Muscle layer of colon (tissue), 2 donors: ENCODE measurements around the gene TMEM178A.
"Not testable (repeated sequence)": the region's sequence is repeated elsewhere in the genome, so short reads cannot be mapped to it uniquely, and the experiment has no call there.

ENCODE experiments used
- H3K27ac ChIP-seq: one replicate; pipeline ENCODE4 v1.7.0; 2013; ENCODE audit warnings: low read depth, mild to moderate bottlenecking, low read length, moderate library complexity
- H3K27me3 ChIP-seq, 2 donors: one replicate each; pipeline ENCODE4 v1.7.0; 2013; ENCODE audit warnings: low read length in 2 of 2, mild to moderate bottlenecking in 2 of 2; ENCODE audit not compliant: insufficient read depth in 2 of 2, control insufficient read depth in 1 of 2
- H3K36me3 ChIP-seq: one replicate; pipeline ENCODE4 v1.7.0; 2013; ENCODE audit warnings: mild to moderate bottlenecking, low read length; ENCODE audit not compliant: insufficient read depth
- H3K4me1 ChIP-seq: one replicate; pipeline ENCODE4 v1.7.0; 2013; ENCODE audit warnings: mild to moderate bottlenecking, low read length; ENCODE audit not compliant: insufficient read depth
- H3K4me3 ChIP-seq, 2 donors: one replicate each; pipeline ENCODE4 v1.7.0; 2013; ENCODE audit warnings: low read length in 2 of 2, low read depth in 1 of 2, mild to moderate bottlenecking in 1 of 2, moderate library complexity in 1 of 2
- H3K9ac ChIP-seq: one replicate; pipeline ENCODE4 v1.7.0; 2013; ENCODE audit warnings: low read length
- H3K9me3 ChIP-seq: one replicate; pipeline ENCODE4 v1.7.0; 2013; ENCODE audit warnings: mild to moderate bottlenecking, low read length
- donor health status: abdominal sarcoma.
- donor health status: Adenocarcinoma of cecum.

Gene TMEM178A

DNA sequence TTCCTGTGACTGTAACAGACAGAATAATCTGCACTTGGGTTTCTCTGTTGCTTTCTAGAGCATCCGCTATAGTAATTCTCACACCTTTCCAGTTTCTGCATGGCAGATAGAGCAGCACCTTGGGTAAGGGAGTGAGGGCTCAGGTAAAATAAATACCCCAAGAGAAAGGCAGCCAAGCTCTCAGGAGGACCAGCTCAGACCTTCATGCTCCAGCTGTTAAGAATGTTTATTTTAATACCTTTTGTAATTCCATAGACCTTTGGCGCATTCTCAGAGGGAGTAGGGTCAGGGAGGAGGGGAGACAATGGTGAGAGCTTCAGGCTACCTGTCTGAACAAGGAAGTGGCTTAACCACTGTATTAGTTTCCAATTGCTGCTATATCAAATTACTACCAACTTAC lies 16.2 kb upstream of the TMEM178A start:
- Histone ChIP-seq H3K4me1 (no peaks in the 10 kb centered on the region), H3K36me3 (no peaks in the 10 kb centered on the region), H3K9ac (no peak overlapping the region), H3K27ac (no peak overlapping the region), H3K27me3 (no peaks in the 10 kb centered on the region), H3K4me3 (no peak overlapping the region), H3K9me3 (no peaks in the 10 kb centered on the region)

GRCh38 chr2:39650468-39650867 lies 15.2 kb upstream of the TMEM178A start:
- Histone ChIP-seq H3K4me3 (no peak overlapping the region), H3K9me3 (no peaks in the 10 kb centered on the region), H3K27ac (no peak overlapping the region), H3K9ac (no peak overlapping the region), H3K36me3 (no peaks in the 10 kb centered on the region), H3K4me1 (no peaks in the 10 kb centered on the region), H3K27me3 (no peaks in the 10 kb centered on the region)

DNA sequence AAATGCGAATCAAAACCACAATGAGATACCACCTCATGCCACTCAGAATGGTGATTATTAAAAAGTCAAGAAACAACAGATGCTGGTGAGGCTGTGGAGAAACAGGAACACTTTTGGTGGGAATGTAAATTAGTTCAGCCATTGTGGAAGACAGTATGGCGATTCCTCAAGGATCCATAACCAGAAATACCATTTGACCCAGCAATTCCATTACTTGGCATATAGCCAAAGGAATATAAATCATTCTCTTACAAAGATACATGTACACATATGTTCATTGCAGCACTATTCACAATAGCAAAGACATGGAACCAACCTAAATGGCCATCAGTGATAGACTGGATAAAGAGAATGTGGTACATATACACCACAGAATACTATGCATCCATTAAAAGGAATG lies 9.5 kb upstream of the TMEM178A start:
- not testable (repeated sequence) for H3K27ac ChIP-seq, H3K4me3 ChIP-seq, H3K27me3 ChIP-seq, H3K9ac ChIP-seq, H3K36me3 ChIP-seq, H3K4me1 ChIP-seq, H3K9me3 ChIP-seq

- no peaks in the 10 kb centered on the region for H3K27me3 ChIP-seq
- H3K36me3 ChIP-seq: no peaks in the 10 kb centered on the region
- no peak overlapping the region for H3K4me3 ChIP-seq
- H3K4me1 ChIP-seq: no peaks in the 10 kb centered on the region
- no peak overlapping the region for H3K27ac ChIP-seq
- no peaks in the 10 kb centered on the region for H3K9me3 ChIP-seq
- H3K9ac ChIP-seq: no peak overlapping the region
Measured at GRCh38 chr2:39657287-39657937, 8.3 kb upstream of the TMEM178A start.

- Histone ChIP-seq H3K9ac (no peak overlapping the region), H3K27ac (no peak overlapping the region), H3K36me3 (no peaks in the 10 kb centered on the region), H3K4me1 (no peaks in the 10 kb centered on the region), H3K4me3 (no peak overlapping the region), H3K9me3 (no peaks in the 10 kb centered on the region), H3K27me3 (no peaks in the 10 kb centered on the region)
Measured at GRCh38 chr2:39658371-39658770, 7.3 kb upstream of the TMEM178A start.

GRCh38 chr2:39659765-39660611 lies 5.7 kb upstream of the TMEM178A start:
- Histone ChIP-seq H3K27me3 (no peaks in the 10 kb centered on the region), H3K4me3 (no peak overlapping the region), H3K9me3 (no peaks in the 10 kb centered on the region), H3K36me3 (no peaks in the 10 kb centered on the region), H3K27ac (no peak overlapping the region), H3K4me1 (no peaks in the 10 kb centered on the region), H3K9ac (no peak overlapping the region)

DNA sequence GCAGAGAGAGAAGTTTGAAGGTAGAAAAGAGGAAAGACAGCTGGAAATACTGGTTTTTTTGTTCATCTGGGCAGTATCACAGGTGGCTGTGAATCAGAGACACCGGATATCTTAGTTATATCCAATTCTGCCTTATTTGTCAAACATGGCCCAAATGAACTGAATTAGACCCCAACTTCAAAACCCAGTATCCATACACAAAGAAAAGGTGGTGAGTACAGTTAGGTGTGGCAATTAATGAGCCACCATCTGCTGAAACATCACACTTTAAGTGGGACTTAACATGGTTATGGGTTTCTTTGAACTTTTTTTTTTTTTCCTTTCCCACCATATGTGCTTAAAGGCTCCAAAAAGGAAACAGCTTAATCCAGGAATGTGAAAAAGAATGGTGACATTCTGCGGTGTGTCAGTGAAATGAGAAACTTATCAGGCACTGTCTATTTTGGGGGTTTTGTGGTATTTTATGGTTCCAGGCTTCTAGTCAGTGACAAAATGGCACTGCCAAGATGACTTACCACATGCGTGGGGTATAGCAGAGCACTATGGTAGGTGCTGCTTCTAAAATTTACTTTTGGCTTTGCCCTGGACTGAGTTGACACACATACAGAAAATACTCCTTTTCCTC lies 5.0 kb upstream of the TMEM178A start:
- Histone ChIP-seq H3K9ac (no peak overlapping the region), H3K27me3 (no peaks in the 10 kb centered on the region), H3K36me3 (no peaks in the 10 kb centered on the region), H3K27ac (no peak overlapping the region), H3K9me3 (no peaks in the 10 kb centered on the region), H3K4me3 (no peak overlapping the region), H3K4me1 (no peaks in the 10 kb centered on the region)

- Histone ChIP-seq H3K36me3 (no peaks in the 10 kb centered on the region), H3K4me1 (peaks cover 5% of the 10 kb centered on the region), H3K27ac (no peak overlapping the region), H3K9ac (no peak overlapping the region), H3K27me3 (peaks cover 0 to 4% of the 10 kb centered on the region in 2 donors), H3K9me3 (no peaks in the 10 kb centered on the region), H3K4me3 (no peak overlapping the region)
Measured at GRCh38 chr2:39661826-39662225, 3.9 kb upstream of the TMEM178A start.

GRCh38 chr2:39663187-39663930 lies 2.4 kb upstream of the TMEM178A start:
- no peak overlapping the region for H3K4me3 ChIP-seq
- H3K4me1 ChIP-seq: peaks cover 7% of the 10 kb centered on the region
- no peak overlapping the region for H3K9ac ChIP-seq
- H3K36me3 ChIP-seq: no peaks in the 10 kb centered on the region
- peaks cover 10 to 12% of the 10 kb centered on the region in 2 donors for H3K27me3 ChIP-seq
- H3K9me3 ChIP-seq: no peaks in the 10 kb centered on the region
- no peak overlapping the region for H3K27ac ChIP-seq

GRCh38 chr2:39664232-39664887 lies 1.4 kb upstream of the TMEM178A start:
- Histone ChIP-seq H3K4me3 (no peak overlapping the region), H3K4me1 (peaks cover 7% of the 10 kb centered on the region), H3K27me3 (peaks cover 10 to 22% of the 10 kb centered on the region in 2 donors), H3K9me3 (no peaks in the 10 kb centered on the region), H3K27ac (no peak overlapping the region), H3K9ac (no peak overlapping the region), H3K36me3 (no peaks in the 10 kb centered on the region)
